Hepatocyte (in vitro differentiated cells): ENCODE results near the gene METRN. TPM values are rescaled to one million over a fixed set of nuclear protein-coding genes. Genes with fewer than 3 reads are reported as not detected.

Experiments
- DNase-seq: peaks from one replicate; pipeline ENCODE4 v3.0.0-alpha.2; 2016; ENCODE audit warnings: low spot score
- H2AFZ ChIP-seq: fragments of 200-600 bp; sonication (generic); 2 replicates; pipeline ENCODE4 v1.6.0; 2016; ENCODE audit warnings: antibody characterized with exemption, mild to moderate bottlenecking
- H3K27ac ChIP-seq: fragments of 200-600 bp; sonication (generic); 2 replicates; pipeline ENCODE4 v1.5.1; 2016; ENCODE audit warnings: mild to moderate bottlenecking
- H3K27me3 ChIP-seq: fragments of 200-600 bp; sonication (generic); 2 replicates; pipeline ENCODE4 v1.6.1; 2016
- H3K36me3 ChIP-seq: fragments of 200-600 bp; sonication (generic); replicated peaks from 2 replicates; pipeline ENCODE4 v1.5.1; 2016; ENCODE audit warnings: low read depth; ENCODE audit not compliant: insufficient read depth
- H3K4me1 ChIP-seq: fragments of 200-600 bp; sonication (generic); 2 replicates; pipeline ENCODE4 v1.5.1; 2016; ENCODE audit warnings: mild to moderate bottlenecking, moderate library complexity; ENCODE audit not compliant: insufficient read depth
- H3K4me2 ChIP-seq: fragments of 200-600 bp; sonication (generic); 2 replicates; pipeline ENCODE4 v1.6.0; 2016
- H3K4me3 ChIP-seq: fragments of 200-600 bp; sonication (generic); 2 replicates; pipeline ENCODE4 v1.5.1; 2016; ENCODE audit warnings: mild to moderate bottlenecking
- H3K79me2 ChIP-seq: fragments of 200-600 bp; sonication (generic); 2 replicates; pipeline ENCODE4 v1.6.0; 2017; ENCODE audit warnings: mild to moderate bottlenecking
- H3K9me2 ChIP-seq: fragments of 200-600 bp; sonication (generic); replicated peaks from 2 replicates; pipeline ENCODE4 v1.6.0; 2017; ENCODE audit warnings: mild to moderate bottlenecking; ENCODE audit not compliant: insufficient read depth
- H3K9me3 ChIP-seq: fragments of 200-600 bp; sonication (generic); 2 replicates; pipeline ENCODE4 v1.5.1; 2016; ENCODE audit warnings: low read depth, mild to moderate bottlenecking
- H4K20me1 ChIP-seq: fragments of 200-600 bp; sonication (generic); 2 replicates; pipeline ENCODE4 v1.6.0; 2016; ENCODE audit warnings: mild to moderate bottlenecking; ENCODE audit not compliant: insufficient read depth, poor library complexity, severe bottlenecking
- EZH2 ChIP-seq: fragments of 200-600 bp; sonication (generic); IDR thresholded peaks from 2 replicates; pipeline ENCODE4 v1.6.1; 2016; ENCODE audit warnings: antibody characterized with exemption, mild to moderate bottlenecking, borderline replicate concordance
- EZH2phosphoT487 ChIP-seq: fragments of 200-600 bp; sonication (generic); IDR thresholded peaks from one replicate; pipeline ENCODE4 v1.6.1; 2018; ENCODE audit warnings: antibody characterized with exemption, mild to moderate bottlenecking, low read depth, moderate library complexity; ENCODE audit not compliant: unreplicated experiment, severe bottlenecking
- WGBS: methylation state at CpG from one replicate; pipeline ENCODE4 v1.1.6; 2016; ENCODE audit warnings: low lambda C conversion rate; ENCODE audit errors: missing lambda C conversion rate; 5-methylcytosine and 5-hydroxymethylcytosine counted together
- polyA plus RNA-seq: library from polyadenylated mRNA; unstranded; fragments of >200 nt; fragmentation: Nextera tagmentation; extraction: Ambion mirVana; gene quantifications from 2 replicates; pipeline ENCODE4 v1.2.1, GENCODE V29; 2016
- total RNA-seq: library from RNA; depleted of rRNA; stranded (reverse); fragments of >200 nt; gene quantifications from 2 replicates; pipeline ENCODE4 v1.2.3, GENCODE V29; 2014
- TF ChIP-seq, protein P1 (sequence below): fragments of 200-600 bp; sonication (generic); IDR thresholded peaks from 2 replicates; pipeline ENCODE4 v1.5.1; 2016; ENCODE audit warnings: antibody characterized with exemption, mild to moderate bottlenecking; ENCODE audit not compliant: poor library complexity

The METRN gene
- total and polyA plus RNA-seq, 2 experiments from 2014 or later, result 22.7 to 68.1 TPM

DNA sequence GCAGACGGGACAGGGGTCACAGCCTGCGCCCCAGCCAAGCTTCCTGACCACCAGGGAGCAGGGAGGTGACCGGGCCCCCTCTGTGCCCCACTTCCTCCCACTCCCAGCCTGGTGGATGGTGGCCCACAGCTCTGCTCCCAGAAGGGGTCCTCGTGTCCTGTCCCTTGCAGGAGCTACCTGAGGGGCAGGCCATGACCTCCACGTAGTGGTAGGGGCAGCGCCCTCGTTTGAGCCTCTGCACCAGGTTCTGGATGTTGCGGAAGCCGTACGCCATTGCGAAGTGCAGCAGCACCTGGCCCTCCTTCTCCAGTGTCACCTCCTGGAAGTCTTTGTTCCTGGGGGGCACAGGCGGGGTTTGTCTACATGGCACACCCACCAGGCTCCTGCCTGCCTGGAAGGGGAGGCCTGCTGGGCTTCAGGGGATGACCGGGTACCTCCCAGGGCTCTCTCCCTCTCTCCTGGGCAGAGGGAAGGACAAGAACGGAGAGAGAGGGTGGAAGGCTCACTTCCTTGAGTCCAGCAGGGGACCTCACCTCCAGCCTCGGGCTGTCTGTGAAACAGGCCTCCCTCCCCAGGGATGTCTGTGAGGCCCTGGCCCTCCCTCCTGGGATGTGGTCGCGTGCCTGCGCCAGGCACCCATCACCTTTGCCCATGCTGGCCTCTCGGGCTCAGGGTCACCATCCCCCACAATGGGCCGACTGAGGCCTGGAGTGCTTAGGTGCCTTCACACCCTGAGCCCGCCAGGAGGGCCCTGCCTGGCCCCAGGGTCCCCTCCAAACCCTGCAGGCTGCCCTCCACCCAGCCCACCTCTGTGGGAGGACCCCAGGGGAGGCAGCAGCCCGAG lies 16.0 kb downstream of the METRN start:
- TF ChIP-seq EZH2phosphoT487 (no peak), EZH2 (no peak)
- TF ChIP-seq, protein P1, sequence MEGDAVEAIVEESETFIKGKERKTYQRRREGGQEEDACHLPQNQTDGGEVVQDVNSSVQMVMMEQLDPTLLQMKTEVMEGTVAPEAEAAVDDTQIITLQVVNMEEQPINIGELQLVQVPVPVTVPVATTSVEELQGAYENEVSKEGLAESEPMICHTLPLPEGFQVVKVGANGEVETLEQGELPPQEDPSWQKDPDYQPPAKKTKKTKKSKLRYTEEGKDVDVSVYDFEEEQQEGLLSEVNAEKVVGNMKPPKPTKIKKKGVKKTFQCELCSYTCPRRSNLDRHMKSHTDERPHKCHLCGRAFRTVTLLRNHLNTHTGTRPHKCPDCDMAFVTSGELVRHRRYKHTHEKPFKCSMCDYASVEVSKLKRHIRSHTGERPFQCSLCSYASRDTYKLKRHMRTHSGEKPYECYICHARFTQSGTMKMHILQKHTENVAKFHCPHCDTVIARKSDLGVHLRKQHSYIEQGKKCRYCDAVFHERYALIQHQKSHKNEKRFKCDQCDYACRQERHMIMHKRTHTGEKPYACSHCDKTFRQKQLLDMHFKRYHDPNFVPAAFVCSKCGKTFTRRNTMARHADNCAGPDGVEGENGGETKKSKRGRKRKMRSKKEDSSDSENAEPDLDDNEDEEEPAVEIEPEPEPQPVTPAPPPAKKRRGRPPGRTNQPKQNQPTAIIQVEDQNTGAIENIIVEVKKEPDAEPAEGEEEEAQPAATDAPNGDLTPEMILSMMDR, result no peak
- WGBS, result 93% methylated on average over 22 of the region's 22 CpGs
- no peaks in the 10 kb centered on the region for H3K79me2 ChIP-seq
- H3K36me3 ChIP-seq, result no peaks in the 10 kb centered on the region
- H3K4me1 ChIP-seq, result peaks cover 17% of the 10 kb centered on the region
- H3K27me3 ChIP-seq, result peaks cover 7% of the 10 kb centered on the region
- no peak overlapping the region for H3K27ac ChIP-seq
- H4K20me1 ChIP-seq, result no peaks in the 10 kb centered on the region
- no peak for DNase-seq
- H3K9me3 ChIP-seq, result no peaks in the 10 kb centered on the region
- H3K4me3 ChIP-seq, result no peak overlapping the region
- no peaks in the 10 kb centered on the region for H3K9me2 ChIP-seq
- no peak overlapping the region for H2AFZ ChIP-seq
- no peak overlapping the region for H3K4me2 ChIP-seq

DNA sequence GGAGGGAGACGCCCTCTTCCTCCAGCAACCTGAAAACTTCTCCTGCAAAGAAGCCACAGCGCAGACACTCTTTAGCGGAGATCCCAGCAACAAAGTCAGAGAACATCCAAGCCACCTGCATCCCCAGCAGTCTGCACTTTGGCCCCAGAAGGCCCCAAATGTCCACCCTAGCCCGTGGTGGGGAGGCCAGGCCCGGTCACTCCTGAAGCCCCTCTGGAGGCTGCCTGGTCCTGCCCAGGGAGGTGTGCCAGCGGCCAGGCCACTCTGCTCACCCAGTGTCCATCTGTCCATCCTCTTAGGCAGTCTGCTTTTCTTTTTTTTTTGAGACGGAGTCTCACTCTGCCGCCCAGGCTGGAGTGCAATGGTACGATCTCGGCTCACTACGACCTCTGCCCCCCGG lies 17.4 kb downstream of the METRN start:
- no peak overlapping the region for H3K4me2 ChIP-seq

DNA sequence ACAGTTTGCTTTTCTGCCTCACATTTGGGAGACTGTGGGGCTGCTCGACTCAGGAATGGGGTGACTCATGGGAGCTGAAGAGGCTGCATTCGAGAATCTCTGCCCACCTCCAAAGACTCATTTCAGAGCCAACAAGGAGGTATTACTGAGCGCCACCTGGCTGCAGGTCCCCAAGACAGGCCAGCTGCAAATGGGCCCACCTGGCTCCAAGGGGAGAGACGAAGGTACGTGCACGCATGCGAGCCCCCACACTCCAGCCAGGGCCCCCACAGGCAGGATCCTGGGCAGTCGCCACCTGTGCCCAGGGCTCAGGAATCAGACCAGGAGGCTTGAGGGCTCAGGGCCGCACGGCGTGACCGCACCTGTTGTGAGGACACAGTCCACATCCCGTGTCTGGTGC lies 18.0 kb downstream of the METRN start:
- no peaks in the 10 kb centered on the region for H3K9me2 ChIP-seq
- no peak overlapping the region for H3K27ac ChIP-seq
- H3K79me2 ChIP-seq, result no peaks in the 10 kb centered on the region
- H2AFZ ChIP-seq, result no peak overlapping the region
- no peaks in the 10 kb centered on the region for H3K9me3 ChIP-seq
- peaks cover 8% of the 10 kb centered on the region for H3K4me1 ChIP-seq
- TF ChIP-seq, protein P1, result no peak
- TF ChIP-seq EZH2 (no peak), EZH2phosphoT487 (no peak)
- no peaks in the 10 kb centered on the region for H4K20me1 ChIP-seq
- H3K27me3 ChIP-seq, result no peaks in the 10 kb centered on the region
- WGBS, result 88% methylated on average over 13 of the region's 13 CpGs
- no peak overlapping the region for H3K4me2 ChIP-seq
- no peak for DNase-seq
- H3K36me3 ChIP-seq, result no peaks in the 10 kb centered on the region
- H3K4me3 ChIP-seq, result no peak overlapping the region

More for the DNA sequence above, 17.4 kb downstream of the METRN start:
- H3K36me3 ChIP-seq, result no peaks in the 10 kb centered on the region
- no peaks in the 10 kb centered on the region for H4K20me1 ChIP-seq
- no peak overlapping the region for H3K4me3 ChIP-seq
- peaks cover 14% of the 10 kb centered on the region for H3K4me1 ChIP-seq
- no peaks in the 10 kb centered on the region for H3K9me2 ChIP-seq
- no peak overlapping the region for H2AFZ ChIP-seq
- peaks cover under 1% of the 10 kb centered on the region for H3K27me3 ChIP-seq
- H3K27ac ChIP-seq, result no peak overlapping the region
- H3K79me2 ChIP-seq, result no peaks in the 10 kb centered on the region
- TF ChIP-seq EZH2 (no peak), EZH2phosphoT487 (no peak)
- TF ChIP-seq, protein P1, result no peak
- H3K9me3 ChIP-seq, result no peaks in the 10 kb centered on the region
- DNase-seq, result no peak
- 94% methylated on average over 12 of the region's 12 CpGs for WGBS
